Activated B cell treated with CpG ODN at 0.5 μM for 24 hours (primary cell): ENCODE data around the gene GRN. TPM values are rescaled to one million over a fixed set of nuclear protein-coding genes. Genes with fewer than 3 reads are reported as not detected.
A peak's percentile ranks its signal among the peaks of the same experiment; 100 is the strongest.

ENCODE experiments used
- ATAC-seq: fragments of 200-7000 bp; cut with Tn5 transposase; one replicate; pipeline ENCODE4 v1.10.0; 2021; ENCODE audit warnings: low read depth, mild to moderate bottlenecking, moderate library complexity
- CTCF ChIA-PET: fragments of 350-600 bp; sonication (Branson Sonifier 250); formaldehyde crosslinking; loops from one replicate; lab custom pipeline; 2021; ENCODE audit warnings: antibody characterized with exemption; lab: Charles Lee
- POLR2A ChIA-PET: fragments of 350-600 bp; sonication (Branson Sonifier 250); formaldehyde crosslinking; loops from one replicate; lab custom pipeline; 2021; ENCODE audit warnings: antibody characterized with exemption; lab: Charles Lee
- DNase-seq: peaks from one replicate; pipeline ENCODE4 v3.0.0; 2022
- H3K27ac Mint-ChIP-seq: one replicate; pipeline ENCODE4 v1.8.0; 2020; ENCODE audit warnings: mixed read lengths
- H3K27me3 Mint-ChIP-seq: one replicate; pipeline ENCODE4 v1.8.0; 2021; ENCODE audit warnings: mixed read lengths
- H3K36me3 Mint-ChIP-seq: one replicate; pipeline ENCODE4 v1.8.0; 2021; ENCODE audit warnings: low read depth, mixed read lengths
- H3K4me1 Mint-ChIP-seq: one replicate; pipeline ENCODE4 v1.8.0; 2021; ENCODE audit warnings: mixed read lengths
- H3K4me3 Mint-ChIP-seq: one replicate; pipeline ENCODE4 v1.8.0; 2020; ENCODE audit warnings: mild to moderate bottlenecking, mixed read lengths
- H3K9me3 Mint-ChIP-seq: one replicate; pipeline ENCODE4 v1.8.0; 2020; ENCODE audit warnings: mixed read lengths
- intact Hi-C: fragments of 100-400 bp; cut with micrococcal nuclease; formaldehyde crosslinking; loops from one replicate; pipeline ENCODE4 v1.15.1; 2024
- total RNA-seq: library from RNA; stranded (reverse); gene quantifications from 2 replicates; pipeline ENCODE4 v1.2.3, GENCODE V29; 2022
- TF ChIP-seq, protein P1 (sequence below): fragments of 200-600 bp; IDR thresholded peaks from one replicate; pipeline ENCODE4 v1.8.0; 2022; ENCODE audit warnings: antibody characterized with exemption, mild to moderate bottlenecking

The GRN gene
- total RNA-seq, 1 donor from 2014 or later: 250 TPM

DNA sequence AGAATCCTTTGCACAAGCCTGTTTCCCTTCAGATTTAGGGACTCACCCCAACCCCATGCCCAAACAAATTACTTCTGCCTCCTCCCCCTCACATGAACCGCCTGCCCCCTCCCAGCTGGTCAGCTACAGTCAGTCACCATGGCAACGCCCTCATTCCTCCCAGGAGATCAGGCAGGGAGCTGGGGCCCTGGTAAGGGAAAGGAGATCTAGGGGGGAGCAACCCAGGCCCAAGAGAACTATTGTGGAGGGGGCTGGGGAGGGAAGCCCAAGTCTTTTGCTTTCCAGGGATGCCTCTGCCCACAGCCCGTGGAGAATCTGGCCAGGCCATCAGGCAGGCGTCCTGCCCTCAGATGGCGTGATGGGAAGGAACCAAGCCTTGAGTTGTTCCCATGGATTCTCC, 15.7 kb downstream of the GRN start:
- H3K4me3 Mint-ChIP-seq: no peak overlapping the region
- H3K27ac Mint-ChIP-seq: no peak overlapping the region
- DNase-seq (no peak), ATAC-seq (no peak)
- H3K36me3 Mint-ChIP-seq: no peaks in the 10 kb centered on the region
- peaks cover 12% of the 10 kb centered on the region for H3K27me3 Mint-ChIP-seq
- intact Hi-C loops: no loop called here
- ChIA-PET POLR2A (interaction anchor here (1.1 kb wide), 1 partner anchor 139 kb away, joined by 4 read pairs; no protein-coding TSS in a partner anchor), CTCF (interaction anchor here (0.5 kb wide), 1 partner anchor 207 kb away, joined by 3 read pairs; no protein-coding TSS in a partner anchor)
- TF ChIP-seq, protein P1, sequence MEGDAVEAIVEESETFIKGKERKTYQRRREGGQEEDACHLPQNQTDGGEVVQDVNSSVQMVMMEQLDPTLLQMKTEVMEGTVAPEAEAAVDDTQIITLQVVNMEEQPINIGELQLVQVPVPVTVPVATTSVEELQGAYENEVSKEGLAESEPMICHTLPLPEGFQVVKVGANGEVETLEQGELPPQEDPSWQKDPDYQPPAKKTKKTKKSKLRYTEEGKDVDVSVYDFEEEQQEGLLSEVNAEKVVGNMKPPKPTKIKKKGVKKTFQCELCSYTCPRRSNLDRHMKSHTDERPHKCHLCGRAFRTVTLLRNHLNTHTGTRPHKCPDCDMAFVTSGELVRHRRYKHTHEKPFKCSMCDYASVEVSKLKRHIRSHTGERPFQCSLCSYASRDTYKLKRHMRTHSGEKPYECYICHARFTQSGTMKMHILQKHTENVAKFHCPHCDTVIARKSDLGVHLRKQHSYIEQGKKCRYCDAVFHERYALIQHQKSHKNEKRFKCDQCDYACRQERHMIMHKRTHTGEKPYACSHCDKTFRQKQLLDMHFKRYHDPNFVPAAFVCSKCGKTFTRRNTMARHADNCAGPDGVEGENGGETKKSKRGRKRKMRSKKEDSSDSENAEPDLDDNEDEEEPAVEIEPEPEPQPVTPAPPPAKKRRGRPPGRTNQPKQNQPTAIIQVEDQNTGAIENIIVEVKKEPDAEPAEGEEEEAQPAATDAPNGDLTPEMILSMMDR: no peak
- H3K4me1 Mint-ChIP-seq: peaks cover 11% of the 10 kb centered on the region
- no peaks in the 10 kb centered on the region for H3K9me3 Mint-ChIP-seq

DNA sequence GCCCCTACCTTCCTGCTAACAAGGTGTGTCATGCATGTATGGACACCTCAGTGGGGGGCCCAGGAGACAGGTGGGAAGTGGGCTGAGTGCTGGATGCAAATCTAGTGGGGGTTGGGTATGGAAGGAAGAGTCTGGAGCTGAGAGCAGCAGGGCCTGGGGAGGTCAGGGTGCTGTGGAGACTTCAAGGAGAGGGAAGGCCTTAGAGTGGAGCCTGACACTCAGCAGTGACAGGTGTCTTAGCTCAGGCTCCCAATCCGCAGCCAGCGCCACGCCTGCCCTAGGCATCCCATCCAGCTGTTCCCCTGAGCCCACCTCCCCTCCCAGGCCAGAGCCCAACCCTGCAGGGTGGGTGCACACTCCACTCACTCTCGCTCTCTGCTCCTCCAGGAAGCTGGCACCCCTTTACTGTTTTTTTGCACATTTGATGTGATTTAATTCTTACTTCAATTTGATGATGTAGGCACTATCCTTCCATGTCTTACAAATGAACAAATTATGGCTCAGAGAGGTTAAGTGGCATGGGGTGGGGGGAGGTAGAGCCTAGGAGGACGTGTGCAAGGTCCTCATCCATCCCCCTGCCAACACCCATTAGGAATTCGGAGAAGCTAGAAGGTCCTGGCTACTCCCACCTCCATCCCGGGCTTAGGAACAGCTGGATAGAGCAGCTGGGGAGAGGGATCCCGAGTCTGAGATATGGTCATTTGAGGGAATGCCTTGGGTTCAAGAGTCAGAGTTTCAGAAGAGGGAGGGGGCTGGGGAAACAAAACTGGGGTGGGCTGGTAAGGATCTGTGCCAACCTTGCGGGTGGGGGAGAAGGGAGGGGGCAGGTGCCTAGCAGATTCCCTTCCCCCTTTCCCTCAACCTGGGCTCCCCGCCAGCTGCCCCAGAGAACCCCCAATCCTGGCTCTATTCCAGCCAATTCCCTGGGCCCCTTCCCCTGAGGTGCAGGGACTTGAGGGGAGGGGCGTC, 16.5 kb downstream of the GRN start:
- no peaks in the 10 kb centered on the region for H3K36me3 Mint-ChIP-seq
- no peak for DNase-seq
- no peak for ATAC-seq
- no peak overlapping the region for H3K27ac Mint-ChIP-seq
- peak overlapping the region; percentile 24 for H3K4me3 Mint-ChIP-seq
- CTCF ChIA-PET: interaction anchor here (0.5 to 2.6 kb wide), 2 partner anchors 151 to 207 kb away, joined by 3 to 16 read pairs; no protein-coding TSS in a partner anchor
- peaks cover 12% of the 10 kb centered on the region for H3K27me3 Mint-ChIP-seq
- H3K4me1 Mint-ChIP-seq: peaks cover 11% of the 10 kb centered on the region
- no peaks in the 10 kb centered on the region for H3K9me3 Mint-ChIP-seq
- TF ChIP-seq, protein P1: no peak
- POLR2A ChIA-PET: interaction anchor here (0.6 to 1.1 kb wide), 2 partner anchors 140 to 143 kb away, joined by 4 read pairs; no protein-coding TSS in a partner anchor
- intact Hi-C loops: no loop called here

DNA sequence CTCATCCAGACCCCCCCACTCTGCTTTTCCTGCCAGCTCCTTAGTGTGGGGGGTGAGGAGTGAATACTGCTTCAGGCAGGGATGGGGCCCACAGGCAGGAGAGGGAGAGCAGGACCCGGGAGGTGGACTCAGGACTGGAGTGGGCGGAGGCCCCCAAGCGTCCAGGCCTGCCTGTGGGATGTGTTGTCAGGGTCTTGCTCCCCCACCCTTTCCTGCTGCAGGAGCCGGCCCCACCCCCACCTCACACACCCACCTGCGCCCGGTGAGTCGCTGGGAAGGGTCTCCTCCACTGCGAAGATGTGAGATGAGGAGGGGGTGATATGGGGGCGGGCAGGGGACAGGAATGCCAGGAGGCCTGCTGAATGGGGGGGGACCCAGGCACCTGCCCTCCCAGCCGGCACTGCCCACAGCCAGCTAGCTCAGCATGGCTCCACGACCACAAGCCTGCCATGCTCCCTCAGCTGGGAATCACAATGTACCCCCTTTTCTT, 17.4 kb downstream of the GRN start:
- Mint-ChIP-seq H3K9me3 (no peaks in the 10 kb centered on the region), H3K4me1 (peaks cover 11% of the 10 kb centered on the region), H3K27me3 (peaks cover 19% of the 10 kb centered on the region), H3K36me3 (no peaks in the 10 kb centered on the region), H3K4me3 (no peak overlapping the region), H3K27ac (no peak overlapping the region)
- no peak for DNase-seq
- POLR2A ChIA-PET: interaction anchor here (1.0 to 1.3 kb wide), 2 partner anchors 140 to 142 kb away, joined by 7 to 10 read pairs; no protein-coding TSS in a partner anchor
- no peak for ATAC-seq
- CTCF ChIA-PET: interaction anchor here (1.1 to 2.6 kb wide), 4 partner anchors 8 to 152 kb away, joined by 4 to 16 read pairs (median 8); partner anchors contain the start of gene GRN
- TF ChIP-seq, protein P1: no peak
- intact Hi-C loops: no loop called here

DNA sequence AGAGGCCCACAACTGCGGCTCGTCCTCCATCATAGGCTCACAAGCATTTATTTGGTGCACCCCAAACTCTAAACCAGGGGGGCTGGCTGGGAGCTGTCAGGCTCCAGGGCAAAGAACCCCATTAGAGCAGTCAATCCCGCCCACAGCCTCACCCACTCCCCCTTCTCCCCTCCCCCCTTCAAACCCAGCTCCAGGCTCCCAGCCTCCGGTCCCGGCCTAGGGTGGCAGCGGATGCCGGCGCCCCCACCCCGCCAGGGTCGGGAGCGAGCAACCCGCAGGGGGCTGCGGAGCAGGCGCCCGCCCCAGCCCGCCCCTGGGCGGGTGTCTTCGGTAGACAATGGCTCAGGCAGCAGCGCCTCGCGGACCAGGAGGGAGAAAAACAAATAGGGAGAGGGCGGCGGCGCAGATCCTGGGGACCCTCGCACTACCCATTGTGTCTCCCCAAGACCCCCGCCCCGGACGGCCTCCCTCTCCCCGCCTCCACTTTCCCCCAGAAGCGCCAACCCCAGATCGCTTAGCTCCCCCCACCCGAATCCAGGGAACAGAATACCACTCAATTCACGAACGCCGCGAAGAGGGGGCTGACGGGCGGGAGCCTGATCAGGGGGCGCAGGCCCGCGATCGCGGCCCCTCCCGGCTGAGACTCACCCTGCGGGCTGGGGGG, 18.0 kb downstream of the GRN start:
- H3K9me3 Mint-ChIP-seq: no peaks in the 10 kb centered on the region
- ChIA-PET POLR2A (interaction anchor here (0.6 to 1.3 kb wide), 7 partner anchors 10 to 1047 kb away, joined by 3 to 10 read pairs (median 6); partner anchors contain the start of gene SLC25A39), CTCF (interaction anchor here (0.7 to 2.6 kb wide), 9 partner anchors 9 to 424 kb away, joined by 3 to 16 read pairs (median 3); partner anchors contain the start of genes GRN and ITGA2B)
- H3K27me3 Mint-ChIP-seq: peaks cover 23% of the 10 kb centered on the region
- TF ChIP-seq, protein P1: no peak
- intact Hi-C loops: no loop called here
- DNase-seq (no peak), ATAC-seq (peak; percentile 37)
- H3K27ac Mint-ChIP-seq: no peak overlapping the region
- H3K4me1 Mint-ChIP-seq: peaks cover 11% of the 10 kb centered on the region
- H3K36me3 Mint-ChIP-seq: no peaks in the 10 kb centered on the region
- H3K4me3 Mint-ChIP-seq: peak overlapping the region; percentile 78
